ENCODE measurements around the gene DMAC2. TPM values are rescaled to one million over a fixed set of nuclear protein-coding genes. Genes with fewer than 3 reads are reported as not detected.

Gene DMAC2
- polyA plus RNA-seq, 1 of the 3 experiments (the other 2 are of a cell fraction) = 71.4 TPM

DNA sequence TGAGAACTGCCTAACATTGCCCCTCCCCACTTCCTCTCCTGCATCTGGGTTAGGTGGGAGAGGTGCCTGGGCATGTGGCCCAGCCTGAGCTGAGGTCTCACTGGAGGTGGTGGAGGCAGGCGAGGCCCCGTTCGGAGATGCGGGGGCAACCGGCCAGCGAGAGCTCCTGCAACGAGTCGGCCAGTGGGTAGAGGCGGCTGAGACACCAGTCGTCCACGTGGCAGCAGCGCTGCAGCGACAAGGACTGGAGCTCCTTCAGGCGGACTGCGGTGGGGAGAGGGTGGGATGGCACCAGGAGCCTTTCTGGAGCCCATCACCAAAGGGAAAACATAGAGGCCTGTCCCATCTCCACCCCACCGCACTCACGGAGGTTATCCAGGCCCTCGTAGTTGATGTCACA is 6.5 kb downstream of the DMAC2 start:
- DNase-seq = no peak
- ChIA-PET CTCF (no interaction called here), POLR2A (no interaction called here)
- TF ChIP-seq, protein P1, sequence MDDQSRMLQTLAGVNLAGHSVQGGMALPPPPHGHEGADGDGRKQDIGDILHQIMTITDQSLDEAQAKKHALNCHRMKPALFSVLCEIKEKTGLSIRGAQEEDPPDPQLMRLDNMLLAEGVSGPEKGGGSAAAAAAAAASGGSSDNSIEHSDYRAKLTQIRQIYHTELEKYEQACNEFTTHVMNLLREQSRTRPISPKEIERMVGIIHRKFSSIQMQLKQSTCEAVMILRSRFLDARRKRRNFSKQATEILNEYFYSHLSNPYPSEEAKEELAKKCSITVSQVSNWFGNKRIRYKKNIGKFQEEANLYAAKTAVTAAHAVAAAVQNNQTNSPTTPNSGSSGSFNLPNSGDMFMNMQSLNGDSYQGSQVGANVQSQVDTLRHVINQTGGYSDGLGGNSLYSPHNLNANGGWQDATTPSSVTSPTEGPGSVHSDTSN (IDR thresholded peaks at IDR 0.05) = no peak
- TF ChIP-seq NFIC (IDR thresholded peaks at IDR 0.05; ENCODE audit: borderline replicate concordance) (no peak), RXRA (IDR thresholded peaks at IDR 0.05; ENCODE audit: borderline replicate concordance, low read depth) (no peak), TEAD4 (IDR thresholded peaks at IDR 0.05; ENCODE audit: borderline replicate concordance, insufficient read depth) (no peak)
- TF ChIP-seq, protein P2, sequence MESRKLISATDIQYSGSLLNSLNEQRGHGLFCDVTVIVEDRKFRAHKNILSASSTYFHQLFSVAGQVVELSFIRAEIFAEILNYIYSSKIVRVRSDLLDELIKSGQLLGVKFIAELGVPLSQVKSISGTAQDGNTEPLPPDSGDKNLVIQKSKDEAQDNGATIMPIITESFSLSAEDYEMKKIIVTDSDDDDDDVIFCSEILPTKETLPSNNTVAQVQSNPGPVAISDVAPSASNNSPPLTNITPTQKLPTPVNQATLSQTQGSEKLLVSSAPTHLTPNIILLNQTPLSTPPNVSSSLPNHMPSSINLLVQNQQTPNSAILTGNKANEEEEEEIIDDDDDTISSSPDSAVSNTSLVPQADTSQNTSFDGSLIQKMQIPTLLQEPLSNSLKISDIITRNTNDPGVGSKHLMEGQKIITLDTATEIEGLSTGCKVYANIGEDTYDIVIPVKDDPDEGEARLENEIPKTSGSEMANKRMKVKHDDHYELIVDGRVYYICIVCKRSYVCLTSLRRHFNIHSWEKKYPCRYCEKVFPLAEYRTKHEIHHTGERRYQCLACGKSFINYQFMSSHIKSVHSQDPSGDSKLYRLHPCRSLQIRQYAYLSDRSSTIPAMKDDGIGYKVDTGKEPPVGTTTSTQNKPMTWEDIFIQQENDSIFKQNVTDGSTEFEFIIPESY (IDR thresholded peaks at IDR 0.05; ENCODE audit: borderline replicate concordance, low read depth) = no peak
- Histone ChIP-seq H3K4me3 (ENCODE audit: low read depth in 2 of 2, low read length in 1 of 2) (no peak overlapping the region), H3K79me2 (ENCODE audit: insufficient read depth) (peaks cover 5% of the 10 kb centered on the region; the same call in 1 of the 2 replicates), H3K4me1 (ENCODE audit: control insufficient read depth in 1 of 2, insufficient read depth in 2 of 2, low read depth in 1 of 2, low read length in 1 of 2) (peaks cover 0 to 3% of the 10 kb centered on the region in 2 experiments; a peak in 1 of 4 replicates), H3K9me3 (no peaks in the 10 kb centered on the region), H3K9ac (no peak overlapping the region), H3K27ac (ENCODE audit: low read depth in 2 of 2, low read length in 1 of 2) (no peak overlapping the region), H3K4me2 (no peak overlapping the region), H3F3A (replicated peaks; ENCODE audit: insufficient read depth) (peaks cover 6% of the 10 kb centered on the region), H2AFZ (ENCODE audit: low read depth) (no peak overlapping the region), H3K9me2 (no peaks in the 10 kb centered on the region), H3K36me3 (replicated peaks in 1 of 2; ENCODE audit: control insufficient read depth in 1 of 2, insufficient read depth in 2 of 2, low read length in 1 of 2) (peaks cover 4 to 14% of the 10 kb centered on the region in 2 experiments), H4K20me1 (ENCODE audit: insufficient read depth) (no peaks in the 10 kb centered on the region), H3K27me3 (ENCODE audit: insufficient read depth) (no peaks in the 10 kb centered on the region)
- 97% methylated on average over 11 of the region's 18 CpGs for WGBS (ENCODE audit: low lambda C conversion rate)

GRCh38 chr19:41431426-41432386 is 8.0 kb downstream of the DMAC2 start:
- Histone ChIP-seq H3K27me3 (ENCODE audit: insufficient read depth) (no peaks in the 10 kb centered on the region), H3K79me2 (ENCODE audit: insufficient read depth) (no peaks in the 10 kb centered on the region), H3K9me3 (no peaks in the 10 kb centered on the region), H3K9ac (no peak overlapping the region), H3K4me3 (ENCODE audit: low read depth in 2 of 2, low read length in 1 of 2) (no peak overlapping the region; a peak in 1 of 4 replicates), H3K9me2 (no peaks in the 10 kb centered on the region), H3K4me2 (no peak overlapping the region), H3K4me1 (ENCODE audit: control insufficient read depth in 1 of 2, insufficient read depth in 2 of 2, low read depth in 1 of 2, low read length in 1 of 2) (peaks cover 0 to 7% of the 10 kb centered on the region in 2 experiments; a peak in 1 of 4 replicates), H4K20me1 (ENCODE audit: insufficient read depth) (no peaks in the 10 kb centered on the region), H3K27ac (ENCODE audit: low read depth in 2 of 2, low read length in 1 of 2) (no peak overlapping the region), H2AFZ (ENCODE audit: low read depth) (no peak overlapping the region), H3K36me3 (replicated peaks in 1 of 2; ENCODE audit: control insufficient read depth in 1 of 2, insufficient read depth in 2 of 2, low read length in 1 of 2) (peaks cover 4 to 9% of the 10 kb centered on the region in 2 experiments), H3F3A (replicated peaks; ENCODE audit: insufficient read depth) (peaks cover 6% of the 10 kb centered on the region)
- no peak for DNase-seq
- CTCF ChIA-PET = interaction anchor here (1.0 to 1.8 kb wide), 5 partner anchors 8 to 112 kb away, joined by 3 to 8 read pairs (median 3); partner anchors contain the start of gene DMAC2
- peak; percentile 31; the same call in 1 of the 2 replicates for TF ChIP-seq RAD21 (IDR thresholded peaks at IDR 0.05; ENCODE audit: low read length)
- TF ChIP-seq CHD2 (IDR thresholded peaks at IDR 0.05; ENCODE audit: low read length, partially characterized antibody) = no peak
- no peak for TF ChIP-seq FOXJ3 (CRISPR knock-in tag; IDR thresholded peaks at IDR 0.05)
- TF ChIP-seq, protein P3, sequence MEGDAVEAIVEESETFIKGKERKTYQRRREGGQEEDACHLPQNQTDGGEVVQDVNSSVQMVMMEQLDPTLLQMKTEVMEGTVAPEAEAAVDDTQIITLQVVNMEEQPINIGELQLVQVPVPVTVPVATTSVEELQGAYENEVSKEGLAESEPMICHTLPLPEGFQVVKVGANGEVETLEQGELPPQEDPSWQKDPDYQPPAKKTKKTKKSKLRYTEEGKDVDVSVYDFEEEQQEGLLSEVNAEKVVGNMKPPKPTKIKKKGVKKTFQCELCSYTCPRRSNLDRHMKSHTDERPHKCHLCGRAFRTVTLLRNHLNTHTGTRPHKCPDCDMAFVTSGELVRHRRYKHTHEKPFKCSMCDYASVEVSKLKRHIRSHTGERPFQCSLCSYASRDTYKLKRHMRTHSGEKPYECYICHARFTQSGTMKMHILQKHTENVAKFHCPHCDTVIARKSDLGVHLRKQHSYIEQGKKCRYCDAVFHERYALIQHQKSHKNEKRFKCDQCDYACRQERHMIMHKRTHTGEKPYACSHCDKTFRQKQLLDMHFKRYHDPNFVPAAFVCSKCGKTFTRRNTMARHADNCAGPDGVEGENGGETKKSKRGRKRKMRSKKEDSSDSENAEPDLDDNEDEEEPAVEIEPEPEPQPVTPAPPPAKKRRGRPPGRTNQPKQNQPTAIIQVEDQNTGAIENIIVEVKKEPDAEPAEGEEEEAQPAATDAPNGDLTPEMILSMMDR (IDR thresholded peaks at IDR 0.05) = peak; percentile 33
- no peak for TF ChIP-seq TAF1 (IDR thresholded peaks at IDR 0.05; ENCODE audit: borderline replicate concordance, low read depth, low read length)
- 89% methylated on average over 20 of the region's 23 CpGs for WGBS (ENCODE audit: low lambda C conversion rate)
- POLR2A ChIA-PET = no interaction called here
